Measurements from ENCODE around the gene CCDC137. TPM values are rescaled to one million over a fixed set of nuclear protein-coding genes. Genes with fewer than 3 reads are reported as not detected.

Gene CCDC137
- polyA plus RNA-seq, 1 of the 3 experiments (the other 2 are of a cell fraction), result 62.4 TPM

DNA sequence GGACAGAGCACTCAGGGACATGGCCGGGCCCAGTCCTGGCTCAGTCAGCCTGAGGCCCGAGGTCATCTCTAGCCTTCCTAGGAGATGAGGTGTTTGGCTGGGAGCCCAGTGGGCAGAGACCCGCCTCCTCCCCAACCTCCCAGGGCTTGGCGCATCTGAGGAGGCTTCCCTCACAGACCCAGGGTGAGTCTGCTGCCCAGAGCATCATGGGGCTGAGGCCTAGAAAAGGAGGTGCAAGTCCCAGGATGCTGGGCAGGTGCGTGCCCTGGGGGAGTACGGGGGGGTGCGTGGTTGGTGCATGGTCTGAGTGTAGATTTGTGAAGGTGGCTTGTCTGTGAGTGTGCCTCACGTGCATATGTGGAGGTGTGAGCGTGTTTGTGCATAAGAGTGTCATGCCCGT lies 14.8 kb upstream of the CCDC137 start (continued):
- TF ChIP-seq, protein P1, sequence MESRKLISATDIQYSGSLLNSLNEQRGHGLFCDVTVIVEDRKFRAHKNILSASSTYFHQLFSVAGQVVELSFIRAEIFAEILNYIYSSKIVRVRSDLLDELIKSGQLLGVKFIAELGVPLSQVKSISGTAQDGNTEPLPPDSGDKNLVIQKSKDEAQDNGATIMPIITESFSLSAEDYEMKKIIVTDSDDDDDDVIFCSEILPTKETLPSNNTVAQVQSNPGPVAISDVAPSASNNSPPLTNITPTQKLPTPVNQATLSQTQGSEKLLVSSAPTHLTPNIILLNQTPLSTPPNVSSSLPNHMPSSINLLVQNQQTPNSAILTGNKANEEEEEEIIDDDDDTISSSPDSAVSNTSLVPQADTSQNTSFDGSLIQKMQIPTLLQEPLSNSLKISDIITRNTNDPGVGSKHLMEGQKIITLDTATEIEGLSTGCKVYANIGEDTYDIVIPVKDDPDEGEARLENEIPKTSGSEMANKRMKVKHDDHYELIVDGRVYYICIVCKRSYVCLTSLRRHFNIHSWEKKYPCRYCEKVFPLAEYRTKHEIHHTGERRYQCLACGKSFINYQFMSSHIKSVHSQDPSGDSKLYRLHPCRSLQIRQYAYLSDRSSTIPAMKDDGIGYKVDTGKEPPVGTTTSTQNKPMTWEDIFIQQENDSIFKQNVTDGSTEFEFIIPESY (IDR thresholded peaks at IDR 0.05; ENCODE audit: borderline replicate concordance, low read depth), result no peak
- TF ChIP-seq SIN3A (IDR thresholded peaks at IDR 0.05; ENCODE audit: borderline replicate concordance, low read depth, low read length) (peak; percentile 26; the same call in 1 of the 2 replicates), TAF1 (IDR thresholded peaks at IDR 0.05; ENCODE audit: borderline replicate concordance, low read depth, low read length) (peak; percentile 42; the same call in 1 of the 2 replicates), TEAD4 (IDR thresholded peaks at IDR 0.05; ENCODE audit: borderline replicate concordance, insufficient read depth) (no peak), POLR2AphosphoS5 (IDR thresholded peaks at IDR 0.05; ENCODE audit: low read depth, low read length) (peak; percentile 71)
- TF ChIP-seq, protein P2, sequence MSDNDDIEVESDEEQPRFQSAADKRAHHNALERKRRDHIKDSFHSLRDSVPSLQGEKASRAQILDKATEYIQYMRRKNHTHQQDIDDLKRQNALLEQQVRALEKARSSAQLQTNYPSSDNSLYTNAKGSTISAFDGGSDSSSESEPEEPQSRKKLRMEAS (IDR thresholded peaks at IDR 0.05; ENCODE audit: low read depth), result peak; percentile 76

GRCh38 chr17:81652906-81653771 lies 13.4 kb upstream of the CCDC137 start:
- ChIA-PET CTCF (no interaction called here), POLR2A (no interaction called here)
- Histone ChIP-seq H3K27me3 (ENCODE audit: insufficient read depth) (no peaks in the 10 kb centered on the region; the same call in 1 of the 2 replicates), H3K4me1 (ENCODE audit: control insufficient read depth in 1 of 2, insufficient read depth in 2 of 2, low read depth in 1 of 2, low read length in 1 of 2) (peaks cover 6 to 7% of the 10 kb centered on the region in 2 experiments; a peak in 2 of 4 replicates), H3K9me2 (no peaks in the 10 kb centered on the region), H3K79me2 (ENCODE audit: insufficient read depth) (no peaks in the 10 kb centered on the region), H2AFZ (ENCODE audit: low read depth) (no peak overlapping the region), H3K9me3 (peaks cover 3% of the 10 kb centered on the region; the same call in 1 of the 2 replicates), H4K20me1 (ENCODE audit: insufficient read depth) (no peaks in the 10 kb centered on the region), H3K27ac (ENCODE audit: low read depth in 2 of 2, low read length in 1 of 2) (no peak overlapping the region), H3K36me3 (replicated peaks in 1 of 2; ENCODE audit: control insufficient read depth in 1 of 2, insufficient read depth in 2 of 2, low read length in 1 of 2) (no peaks in the 10 kb centered on the region), H3K4me2 (no peak overlapping the region), H3F3A (replicated peaks; ENCODE audit: insufficient read depth) (no peaks in the 10 kb centered on the region), H3K4me3 (ENCODE audit: low read depth in 2 of 2, low read length in 1 of 2) (no peak overlapping the region), H3K9ac (no peak overlapping the region)
- peak; percentile 56 for DNase-seq
- TF ChIP-seq, protein P1 (IDR thresholded peaks at IDR 0.05; ENCODE audit: borderline replicate concordance, low read depth), result no peak
- no peak for TF ChIP-seq TAF1 (IDR thresholded peaks at IDR 0.05; ENCODE audit: borderline replicate concordance, low read depth, low read length)
- no peak for TF ChIP-seq FOXM1 (IDR thresholded peaks at IDR 0.05; ENCODE audit: low read depth)
- no peak for TF ChIP-seq RFX5 (IDR thresholded peaks at IDR 0.05; ENCODE audit: low read length)
- TF ChIP-seq JUND (IDR thresholded peaks at IDR 0.05), result no peak
- no peak for TF ChIP-seq RXRA (IDR thresholded peaks at IDR 0.05; ENCODE audit: borderline replicate concordance, low read depth)
- TF ChIP-seq CHD2 (IDR thresholded peaks at IDR 0.05; ENCODE audit: low read length, partially characterized antibody), result no peak
- TF ChIP-seq EZH2phosphoT487 (IDR thresholded peaks at IDR 0.05; ENCODE audit: borderline replicate concordance, low read depth), result no peak
- TF ChIP-seq, protein P2 (IDR thresholded peaks at IDR 0.05; ENCODE audit: low read depth), result no peak
- TF ChIP-seq NRF1 (IDR thresholded peaks at IDR 0.05; ENCODE audit: low read depth, low read length), result no peak
- TF ChIP-seq RCOR1 (IDR thresholded peaks at IDR 0.05; ENCODE audit: low read length), result no peak
- no peak for TF ChIP-seq IRF3 (IDR thresholded peaks at IDR 0.05; ENCODE audit: low read depth, low read length)
- no peak for TF ChIP-seq ELF1 (IDR thresholded peaks at IDR 0.05)
- TF ChIP-seq POLR2AphosphoS5 (IDR thresholded peaks at IDR 0.05; ENCODE audit: low read depth, low read length), result no peak
- TF ChIP-seq SIN3A (IDR thresholded peaks at IDR 0.05; ENCODE audit: borderline replicate concordance, low read depth, low read length), result no peak
- 90% methylated on average over 20 of the region's 27 CpGs for WGBS (ENCODE audit: low lambda C conversion rate)
